GM19043 (cell line): ENCODE measurements around the gene SLF2.

Experiments used
- ATAC-seq: cut with Tn5 transposase; IDR thresholded peaks from one replicate; pipeline ENCODE4 v1.9.1; 2021; ENCODE audit warnings: low read depth; ENCODE audit not compliant: unreplicated experiment

SLF2 gene

DNA sequence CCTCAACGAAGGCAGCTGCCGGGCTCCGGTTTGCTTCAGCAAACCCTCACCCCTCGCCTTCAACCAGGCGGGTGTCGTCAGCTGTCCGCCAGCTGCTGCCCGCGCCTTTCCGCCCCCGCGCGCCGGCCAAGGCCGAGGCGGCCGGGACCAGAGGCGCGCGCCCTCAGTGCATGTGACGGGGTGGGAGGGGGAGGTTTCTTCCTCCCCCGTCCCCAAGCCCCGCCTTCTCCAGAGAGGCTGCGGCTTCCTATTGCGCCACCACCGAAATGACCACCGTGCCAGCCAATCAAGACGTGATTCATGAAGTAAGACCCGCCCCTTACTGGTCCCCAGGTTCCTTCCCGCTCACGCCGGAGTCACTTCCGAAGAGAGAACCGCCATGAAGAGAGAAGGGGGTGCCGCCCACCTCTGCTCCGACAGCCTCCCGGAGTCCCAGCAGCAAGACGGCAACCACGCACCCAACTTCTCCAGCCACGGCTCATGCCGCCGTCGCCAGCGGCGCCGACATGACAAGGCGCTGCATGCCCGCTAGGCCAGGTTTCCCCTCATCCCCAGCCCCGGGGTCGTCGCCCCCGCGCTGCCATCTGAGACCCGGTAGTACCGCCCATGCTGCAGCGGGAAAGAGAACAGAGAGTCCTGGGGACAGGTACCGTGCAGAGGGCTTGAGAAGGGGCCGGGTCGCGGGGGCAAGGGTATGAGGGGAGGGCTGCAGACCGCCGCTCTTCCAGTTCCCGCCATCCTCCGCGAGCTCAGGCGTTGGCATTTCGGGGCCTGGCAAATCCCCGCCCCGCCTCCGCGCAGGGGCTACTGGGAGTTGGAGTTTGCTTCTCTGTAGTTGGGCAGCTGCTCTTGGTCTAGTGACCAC, at the start of gene SLF2:
Gene SLF2, plus strand, starts transcription at position 359 of the 865 bp plus-strand sequence. Its CDS starts 148 bp downstream, at position 507.
- peak; percentile 95 for ATAC-seq

- ATAC-seq = no peak
Measured at GRCh38 chr10:100863433-100863832, 49.3 kb upstream of the SLF2 start.

DNA sequence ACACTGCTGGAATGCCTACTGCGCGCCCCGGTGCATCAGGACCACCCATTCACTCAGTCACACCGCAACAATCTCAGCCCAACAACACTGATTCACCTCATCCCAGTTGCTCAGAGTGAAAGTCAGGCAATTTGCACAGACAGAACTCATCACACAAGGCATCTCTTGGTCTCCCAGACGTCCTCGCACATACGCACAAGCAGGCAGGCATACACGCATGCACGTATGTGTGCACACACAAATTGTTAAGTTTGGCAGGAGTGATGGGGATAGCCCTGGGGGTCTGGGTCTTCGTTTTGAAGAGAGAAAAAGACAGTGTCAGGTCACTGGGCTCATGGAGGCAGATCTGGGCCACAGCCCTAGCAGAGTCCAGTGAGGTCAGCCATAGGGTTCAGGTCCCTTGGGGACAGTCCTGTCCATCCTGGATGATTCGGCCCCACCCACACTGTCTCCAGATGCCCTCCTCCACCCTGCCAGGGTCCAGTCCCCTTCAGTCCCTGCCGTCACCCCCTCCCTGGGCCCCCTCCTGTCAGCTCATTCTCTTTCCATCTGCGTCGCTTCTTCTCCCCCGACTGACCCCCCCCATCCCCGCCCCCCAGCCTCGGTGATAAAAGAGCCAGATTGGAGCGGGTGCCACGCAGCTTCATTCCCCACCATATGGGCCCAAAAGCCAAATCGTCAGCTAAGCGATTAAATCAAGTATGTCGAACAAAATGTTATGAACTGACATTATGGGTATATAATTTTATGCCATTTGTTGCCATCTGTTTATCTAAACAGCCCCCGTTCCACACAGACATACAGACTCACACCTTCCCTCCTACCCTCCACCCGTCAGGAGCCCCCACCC, 48.5 kb upstream of the SLF2 start:
- no peak for ATAC-seq

- ATAC-seq = no peak
Measured at GRCh38 chr10:100864978-100865377, 47.8 kb upstream of the SLF2 start.

GRCh38 chr10:100866010-100866409, 46.8 kb upstream of the SLF2 start:
- no peak for ATAC-seq

DNA sequence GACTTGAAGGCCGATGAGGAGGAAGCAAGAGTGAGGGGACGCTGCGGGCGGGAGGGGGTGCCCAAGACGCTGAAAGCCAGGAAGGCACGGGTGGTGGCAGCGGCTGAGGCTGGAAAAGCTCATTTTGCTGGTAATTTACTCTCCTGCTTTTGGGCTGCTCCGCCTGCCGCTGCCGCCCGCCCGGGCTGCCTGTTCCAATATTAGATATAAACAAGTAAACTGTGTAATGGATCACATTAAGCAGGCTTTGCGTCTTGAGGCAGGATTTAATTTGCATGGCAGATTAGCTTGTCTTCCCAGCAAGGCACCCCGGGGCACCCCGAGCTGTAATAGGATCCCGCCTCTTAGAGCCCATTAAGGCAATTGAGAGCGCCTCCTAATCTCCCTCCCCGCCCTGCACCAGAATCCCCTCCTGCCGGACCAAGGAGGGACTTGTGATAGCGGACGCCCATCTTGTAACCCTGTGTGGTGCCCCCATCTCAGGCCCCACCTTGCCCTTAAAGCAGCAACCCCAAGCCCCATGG, 46.1 kb upstream of the SLF2 start:
- ATAC-seq = no peak

DNA sequence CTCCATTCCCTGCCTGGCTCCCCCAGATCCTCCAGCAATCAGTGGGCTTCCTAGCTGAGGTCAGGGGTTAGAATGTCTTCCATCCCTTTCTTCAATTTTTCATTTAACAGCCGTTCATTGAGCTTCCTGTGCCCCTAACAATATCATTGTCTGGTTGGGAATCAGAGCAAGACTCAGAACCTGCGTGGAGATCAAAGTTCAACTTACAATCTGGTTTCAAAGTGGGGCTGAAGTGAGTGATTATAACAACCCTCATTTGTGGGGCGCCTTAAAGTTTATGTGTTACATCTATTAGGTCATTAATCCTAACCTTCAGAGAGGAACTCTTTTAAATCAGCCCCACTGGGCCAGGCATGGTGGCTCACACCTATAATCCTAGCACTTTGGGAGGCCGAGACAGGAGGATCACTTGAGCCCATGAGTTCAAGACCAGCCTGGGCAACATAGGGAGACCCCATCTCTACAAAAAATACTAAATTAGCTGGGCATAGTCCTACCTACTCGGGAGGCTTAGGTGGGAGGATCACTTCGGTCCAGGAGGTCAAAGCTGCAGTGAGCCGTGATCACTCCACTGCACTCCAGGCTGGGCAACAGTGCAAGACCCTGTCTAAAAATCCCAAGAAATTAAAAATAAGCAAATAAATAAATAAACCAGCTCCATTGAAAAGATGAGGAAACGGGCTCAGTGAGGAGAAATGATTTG, 45.4 kb upstream of the SLF2 start:
- no peak for ATAC-seq

DNA sequence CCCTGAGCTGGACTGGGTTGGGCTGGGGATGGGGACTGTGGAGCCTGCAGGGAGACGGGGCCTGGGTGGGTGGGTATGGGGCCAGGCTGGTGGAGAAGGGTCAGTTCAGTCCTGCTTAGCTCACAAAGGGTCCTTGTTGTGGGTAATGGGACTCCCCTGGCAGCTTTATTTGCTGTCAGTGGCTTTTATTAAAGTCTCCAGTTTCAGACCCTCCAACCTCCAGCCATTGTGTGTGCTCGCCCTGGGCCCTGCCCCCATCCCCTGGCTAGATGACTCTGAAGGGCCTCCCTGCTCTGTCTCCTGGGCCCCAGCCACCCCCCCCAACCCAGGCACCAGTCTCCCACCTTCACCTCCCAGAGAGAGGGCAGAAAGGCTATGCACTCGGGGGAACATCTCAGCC, 44.4 kb upstream of the SLF2 start:
- ATAC-seq = no peak

DNA sequence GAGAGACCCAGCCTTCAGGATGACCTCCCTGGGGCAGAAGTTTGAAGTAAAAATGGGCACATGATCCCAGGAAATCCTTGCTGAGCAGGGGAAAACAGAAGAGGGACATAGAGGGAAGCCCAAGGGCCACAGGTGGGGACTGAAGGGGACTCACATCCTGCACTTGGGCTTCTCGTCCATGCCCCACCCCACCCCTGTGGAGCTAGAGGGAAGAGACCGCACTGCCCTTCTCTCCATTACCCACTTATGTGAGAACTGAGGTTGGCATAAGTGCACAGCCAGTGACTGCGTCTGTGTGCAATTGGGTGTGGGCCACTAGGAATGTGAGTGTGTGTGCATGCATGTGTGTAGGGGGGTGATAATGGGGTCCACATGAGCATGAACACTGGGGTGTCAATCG, 43.4 kb upstream of the SLF2 start:
- ATAC-seq = no peak

GRCh38 chr10:100872034-100872791, 40.5 kb upstream of the SLF2 start:
- no peak for ATAC-seq

- no peak for ATAC-seq
Measured at GRCh38 chr10:100873146-100873826, 39.5 kb upstream of the SLF2 start.

GRCh38 chr10:100873827-100874326, 38.9 kb upstream of the SLF2 start:
- no peak for ATAC-seq

DNA sequence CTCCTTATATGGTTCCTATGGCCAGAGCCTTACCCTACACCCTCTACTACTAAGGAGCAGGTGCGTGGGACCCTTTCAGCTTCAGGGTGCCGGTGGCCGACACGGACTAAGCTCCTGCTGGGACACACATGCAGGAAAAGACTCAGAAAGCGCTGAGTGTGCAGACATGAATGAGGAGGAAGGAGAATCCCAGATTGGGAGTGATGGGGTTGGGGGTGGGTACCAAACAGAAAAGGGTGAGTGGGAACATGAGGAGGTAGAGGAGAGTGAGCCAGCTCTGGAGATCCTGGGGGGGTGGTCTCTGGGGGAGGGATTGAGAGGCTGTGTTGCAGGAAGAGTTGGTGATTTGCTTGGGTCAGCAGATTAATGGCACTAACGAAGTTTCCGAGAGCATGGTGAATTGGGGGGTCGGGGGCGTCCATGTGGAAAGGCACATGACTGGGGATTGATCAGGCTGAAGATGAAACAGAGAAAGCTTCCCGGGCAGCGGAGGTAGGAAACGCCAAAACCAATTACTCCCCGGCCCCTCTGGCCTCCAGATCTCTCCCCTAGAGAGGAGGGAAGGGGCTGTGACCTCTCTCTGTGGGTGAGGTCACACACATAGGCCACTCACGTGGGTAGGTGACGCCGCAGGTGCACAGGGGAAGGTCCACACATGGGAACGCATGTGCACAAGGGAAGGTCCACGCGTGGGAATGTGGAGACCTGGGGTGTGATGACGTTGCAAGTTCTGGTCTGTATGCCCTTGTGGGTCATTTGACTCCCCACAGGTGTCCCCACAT, 37.9 kb upstream of the SLF2 start:
- ATAC-seq = no peak

DNA sequence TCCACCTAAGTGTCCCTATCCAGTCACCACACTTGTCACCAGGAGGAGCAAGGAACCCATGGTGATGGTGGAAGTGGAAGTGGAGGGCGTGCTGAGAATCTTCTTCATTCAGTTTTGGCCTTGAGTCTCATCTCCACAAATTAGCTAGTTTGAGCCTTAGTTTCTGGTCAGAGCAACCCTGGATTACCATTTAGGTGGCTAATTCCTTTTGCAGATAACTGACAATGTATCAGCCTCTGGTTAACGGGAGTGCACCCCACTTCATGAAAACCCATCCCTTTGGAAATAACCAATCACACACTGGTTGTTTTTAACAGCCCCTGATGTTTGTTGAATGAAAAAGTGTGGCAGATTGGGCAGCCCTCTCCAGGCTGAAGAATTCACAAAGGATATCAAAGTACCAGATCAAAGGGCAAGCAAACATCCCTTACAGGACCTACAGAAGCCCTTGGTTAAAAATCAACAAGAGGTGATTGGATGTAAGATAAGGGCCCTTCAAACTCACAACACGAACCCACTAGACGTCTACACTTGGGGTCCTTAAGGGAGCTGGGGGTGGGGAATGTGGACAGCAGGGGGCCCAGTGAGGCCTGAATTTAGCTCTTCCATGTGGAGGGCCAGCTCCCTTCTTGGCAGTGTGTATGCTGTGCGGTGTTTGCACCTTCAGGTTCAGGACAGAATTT, 37.1 kb upstream of the SLF2 start:
- ATAC-seq = no peak

GRCh38 chr10:100876585-100877460, 35.9 kb upstream of the SLF2 start:
- ATAC-seq = no peak

DNA sequence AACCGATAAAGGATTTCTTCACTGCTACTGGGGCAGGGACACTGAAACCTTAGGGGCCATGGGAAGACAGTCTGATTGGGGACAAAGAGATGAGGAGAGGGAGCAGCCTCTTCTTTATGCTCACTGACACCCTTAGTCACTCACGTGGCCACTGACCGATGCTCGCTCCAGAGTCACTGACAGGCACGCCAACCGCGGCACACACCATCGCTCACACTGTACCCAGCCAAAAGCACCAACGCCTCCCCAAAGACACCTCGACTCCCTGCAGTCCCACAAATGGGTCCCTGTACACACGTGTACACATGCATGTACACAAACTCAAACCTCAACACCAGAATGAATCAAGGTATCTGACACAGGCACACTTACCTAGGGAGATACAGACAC, 35.3 kb upstream of the SLF2 start:
- ATAC-seq = no peak

GRCh38 chr10:100878291-100878910, 34.4 kb upstream of the SLF2 start:
- no peak for ATAC-seq
